ENCODE measurements around the gene ACER2. TPM values are rescaled to one million over a fixed set of nuclear protein-coding genes. Genes with fewer than 3 reads are reported as not detected.

Gene ACER2
- total and polyA plus RNA-seq, 2 experiments from 2014 or later: 0.87 to 14.6 TPM

DNA sequence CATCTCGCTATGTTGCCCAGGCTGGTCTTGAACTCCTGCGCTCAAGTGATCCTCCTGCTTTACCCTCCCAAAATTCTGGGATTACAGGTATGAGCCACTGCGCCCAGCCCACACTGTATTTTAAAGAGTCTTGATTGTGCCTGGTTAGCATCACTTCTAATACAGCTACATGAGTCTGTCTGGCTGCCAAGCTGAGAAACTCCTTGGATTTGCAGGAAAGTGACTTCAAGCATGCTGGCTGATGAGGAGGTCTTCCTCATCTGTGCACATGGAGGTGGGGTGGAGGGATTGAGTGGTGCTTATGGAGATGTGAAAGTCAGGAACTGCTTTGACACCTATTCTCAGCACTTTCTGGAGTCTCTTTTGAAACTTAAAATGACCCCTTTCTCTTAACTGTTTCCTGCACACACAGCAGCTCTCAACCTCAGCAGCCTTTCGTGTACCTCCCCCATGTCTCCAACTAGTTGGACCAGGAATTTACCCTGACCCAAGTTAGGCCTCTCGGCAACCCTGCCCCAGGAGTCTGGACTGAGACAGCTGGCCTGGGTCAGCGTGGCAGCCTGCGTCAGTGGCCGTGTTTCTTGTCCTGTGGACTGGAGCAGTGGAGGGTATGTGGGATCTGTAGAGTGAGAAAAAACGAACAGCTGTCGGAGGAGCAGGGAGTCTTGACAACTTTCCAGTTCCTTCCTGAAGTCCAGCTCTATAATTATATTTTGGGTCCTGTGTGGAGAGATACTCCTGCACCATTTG, 72.5 kb downstream of the ACER2 start:
- Mint-ChIP-seq H3K4me3 (no peak overlapping the region), H3K36me3 (ENCODE audit: low read depth) (no peaks in the 10 kb centered on the region), H3K27me3 (ENCODE audit: insufficient read depth, low read depth, poor library complexity) (peaks cover 3% of the 10 kb centered on the region), H3K27ac (no peak overlapping the region), H3K9me3 (no peaks in the 10 kb centered on the region), H3K4me1 (no peaks in the 10 kb centered on the region; the same call in 2 of the 3 replicates)
- H4K20me1 ChIP-seq (replicated peaks; ENCODE audit: insufficient read depth): no peaks in the 10 kb centered on the region
- no peak overlapping the region for H3K4me2 ChIP-seq
- peaks cover 2% of the 10 kb centered on the region; the same call in 1 of the 2 replicates for H3K9me2 ChIP-seq (ENCODE audit: insufficient read depth)
- H2AFZ ChIP-seq: peak overlapping the region; percentile 89; the same call in 1 of the 2 replicates
- no peaks in the 10 kb centered on the region for H3K4me1 ChIP-seq (ENCODE audit: insufficient read depth)
- no peak overlapping the region for H3K4me3 ChIP-seq
- H3K36me3 ChIP-seq (ENCODE audit: insufficient read depth): no peaks in the 10 kb centered on the region
- DNase-seq (ENCODE audit: low spot score): no peak
- no peak for ATAC-seq
- no peak overlapping the region for H3K27ac ChIP-seq (ENCODE audit: low read depth)
- no peak for TF ChIP-seq CREB1 (CRISPR knock-in tag; IDR thresholded peaks at IDR 0.05; ENCODE audit: low read depth)
- TF ChIP-seq ZNF114 (CRISPR knock-in tag; IDR thresholded peaks at IDR 0.05): no peak
- TF ChIP-seq, protein P1, sequence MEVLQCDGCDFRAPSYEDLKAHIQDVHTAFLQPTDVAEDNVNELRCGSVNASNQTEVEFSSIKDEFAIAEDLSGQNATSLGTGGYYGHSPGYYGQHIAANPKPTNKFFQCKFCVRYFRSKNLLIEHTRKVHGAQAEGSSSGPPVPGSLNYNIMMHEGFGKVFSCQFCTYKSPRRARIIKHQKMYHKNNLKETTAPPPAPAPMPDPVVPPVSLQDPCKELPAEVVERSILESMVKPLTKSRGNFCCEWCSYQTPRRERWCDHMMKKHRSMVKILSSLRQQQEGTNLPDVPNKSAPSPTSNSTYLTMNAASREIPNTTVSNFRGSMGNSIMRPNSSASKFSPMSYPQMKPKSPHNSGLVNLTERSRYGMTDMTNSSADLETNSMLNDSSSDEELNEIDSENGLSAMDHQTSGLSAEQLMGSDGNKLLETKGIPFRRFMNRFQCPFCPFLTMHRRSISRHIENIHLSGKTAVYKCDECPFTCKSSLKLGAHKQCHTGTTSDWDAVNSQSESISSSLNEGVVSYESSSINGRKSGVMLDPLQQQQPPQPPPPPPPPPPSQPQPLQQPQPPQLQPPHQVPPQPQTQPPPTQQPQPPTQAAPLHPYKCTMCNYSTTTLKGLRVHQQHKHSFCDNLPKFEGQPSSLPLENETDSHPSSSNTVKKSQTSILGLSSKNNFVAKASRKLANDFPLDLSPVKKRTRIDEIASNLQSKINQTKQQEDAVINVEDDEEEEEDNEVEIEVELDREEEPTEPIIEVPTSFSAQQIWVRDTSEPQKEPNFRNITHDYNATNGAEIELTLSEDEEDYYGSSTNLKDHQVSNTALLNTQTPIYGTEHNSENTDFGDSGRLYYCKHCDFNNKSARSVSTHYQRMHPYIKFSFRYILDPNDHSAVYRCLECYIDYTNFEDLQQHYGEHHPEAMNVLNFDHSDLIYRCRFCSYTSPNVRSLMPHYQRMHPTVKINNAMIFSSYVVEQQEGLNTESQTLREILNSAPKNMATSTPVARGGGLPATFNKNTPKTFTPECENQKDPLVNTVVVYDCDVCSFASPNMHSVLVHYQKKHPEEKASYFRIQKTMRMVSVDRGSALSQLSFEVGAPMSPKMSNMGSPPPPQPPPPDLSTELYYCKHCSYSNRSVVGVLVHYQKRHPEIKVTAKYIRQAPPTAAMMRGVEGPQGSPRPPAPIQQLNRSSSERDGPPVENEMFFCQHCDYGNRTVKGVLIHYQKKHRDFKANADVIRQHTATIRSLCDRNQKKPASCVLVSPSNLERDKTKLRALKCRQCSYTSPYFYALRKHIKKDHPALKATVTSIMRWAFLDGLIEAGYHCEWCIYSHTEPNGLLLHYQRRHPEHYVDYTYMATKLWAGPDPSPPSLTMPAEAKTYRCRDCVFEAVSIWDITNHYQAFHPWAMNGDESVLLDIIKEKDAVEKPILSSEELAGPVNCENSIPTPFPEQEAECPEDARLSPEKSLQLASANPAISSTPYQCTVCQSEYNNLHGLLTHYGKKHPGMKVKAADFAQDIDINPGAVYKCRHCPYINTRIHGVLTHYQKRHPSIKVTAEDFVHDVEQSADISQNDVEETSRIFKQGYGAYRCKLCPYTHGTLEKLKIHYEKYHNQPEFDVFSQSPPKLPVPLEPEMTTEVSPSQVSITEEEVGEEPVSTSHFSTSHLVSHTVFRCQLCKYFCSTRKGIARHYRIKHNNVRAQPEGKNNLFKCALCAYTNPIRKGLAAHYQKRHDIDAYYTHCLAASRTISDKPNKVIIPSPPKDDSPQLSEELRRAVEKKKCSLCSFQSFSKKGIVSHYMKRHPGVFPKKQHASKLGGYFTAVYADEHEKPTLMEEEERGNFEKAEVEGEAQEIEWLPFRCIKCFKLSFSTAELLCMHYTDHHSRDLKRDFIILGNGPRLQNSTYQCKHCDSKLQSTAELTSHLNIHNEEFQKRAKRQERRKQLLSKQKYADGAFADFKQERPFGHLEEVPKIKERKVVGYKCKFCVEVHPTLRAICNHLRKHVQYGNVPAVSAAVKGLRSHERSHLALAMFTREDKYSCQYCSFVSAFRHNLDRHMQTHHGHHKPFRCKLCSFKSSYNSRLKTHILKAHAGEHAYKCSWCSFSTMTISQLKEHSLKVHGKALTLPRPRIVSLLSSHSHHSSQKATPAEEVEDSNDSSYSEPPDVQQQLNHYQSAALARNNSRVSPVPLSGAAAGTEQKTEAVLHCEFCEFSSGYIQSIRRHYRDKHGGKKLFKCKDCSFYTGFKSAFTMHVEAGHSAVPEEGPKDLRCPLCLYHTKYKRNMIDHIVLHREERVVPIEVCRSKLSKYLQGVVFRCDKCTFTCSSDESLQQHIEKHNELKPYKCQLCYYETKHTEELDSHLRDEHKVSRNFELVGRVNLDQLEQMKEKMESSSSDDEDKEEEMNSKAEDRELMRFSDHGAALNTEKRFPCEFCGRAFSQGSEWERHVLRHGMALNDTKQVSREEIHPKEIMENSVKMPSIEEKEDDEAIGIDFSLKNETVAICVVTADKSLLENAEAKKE (CRISPR knock-in tag; IDR thresholded peaks at IDR 0.05): no peak
- H3F3A ChIP-seq (replicated peaks; ENCODE audit: low read depth): no peaks in the 10 kb centered on the region
- no peaks in the 10 kb centered on the region for H3K27me3 ChIP-seq (ENCODE audit: insufficient read depth)
- no peaks in the 10 kb centered on the region for H3K79me2 ChIP-seq (replicated peaks; ENCODE audit: insufficient read depth)

DNA sequence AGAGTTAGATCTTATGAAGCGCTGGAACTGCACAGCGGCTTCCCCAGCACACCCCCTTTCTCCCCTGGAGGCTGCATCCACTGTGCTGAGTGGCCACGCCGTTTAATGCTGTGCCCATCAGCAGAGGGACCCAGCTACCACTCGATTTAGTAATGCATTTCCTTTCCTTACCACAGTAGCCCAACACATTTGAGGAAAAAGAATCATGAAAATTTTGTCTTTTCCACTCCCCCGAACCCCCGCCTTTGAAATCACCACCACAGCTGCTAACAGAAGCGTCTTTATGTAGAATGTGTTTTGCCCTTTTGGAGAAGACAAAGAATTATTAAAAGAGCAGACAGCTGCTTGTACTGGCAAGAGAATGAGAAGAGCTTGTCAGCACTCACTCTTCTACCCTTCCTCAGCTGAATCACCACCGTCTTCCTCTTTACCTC, 73.2 kb downstream of the ACER2 start:
- Histone ChIP-seq H3K79me2 (replicated peaks; ENCODE audit: insufficient read depth) (no peaks in the 10 kb centered on the region), H3K4me2 (no peak overlapping the region), H3K36me3 (ENCODE audit: insufficient read depth) (no peaks in the 10 kb centered on the region), H3K4me3 (no peak overlapping the region), H3K27ac (ENCODE audit: low read depth) (no peak overlapping the region), H3K4me1 (ENCODE audit: insufficient read depth) (no peaks in the 10 kb centered on the region), H2AFZ (peak overlapping the region; percentile 89), H3K27me3 (ENCODE audit: insufficient read depth) (no peaks in the 10 kb centered on the region), H4K20me1 (replicated peaks; ENCODE audit: insufficient read depth) (no peaks in the 10 kb centered on the region), H3F3A (replicated peaks; ENCODE audit: low read depth) (no peaks in the 10 kb centered on the region), H3K9me2 (ENCODE audit: insufficient read depth) (peaks cover 2% of the 10 kb centered on the region; the same call in 1 of the 2 replicates)
- Mint-ChIP-seq H3K9me3 (no peaks in the 10 kb centered on the region), H3K27ac (no peak overlapping the region), H3K4me1 (no peaks in the 10 kb centered on the region; the same call in 2 of the 3 replicates), H3K4me3 (no peak overlapping the region), H3K27me3 (ENCODE audit: insufficient read depth, low read depth, poor library complexity) (peaks cover 3% of the 10 kb centered on the region), H3K36me3 (ENCODE audit: low read depth) (no peaks in the 10 kb centered on the region)
- ATAC-seq (peak; percentile 27; the same call in 1 of the 3 replicates), DNase-seq (ENCODE audit: low spot score) (no peak)
- TF ChIP-seq, protein P2, sequence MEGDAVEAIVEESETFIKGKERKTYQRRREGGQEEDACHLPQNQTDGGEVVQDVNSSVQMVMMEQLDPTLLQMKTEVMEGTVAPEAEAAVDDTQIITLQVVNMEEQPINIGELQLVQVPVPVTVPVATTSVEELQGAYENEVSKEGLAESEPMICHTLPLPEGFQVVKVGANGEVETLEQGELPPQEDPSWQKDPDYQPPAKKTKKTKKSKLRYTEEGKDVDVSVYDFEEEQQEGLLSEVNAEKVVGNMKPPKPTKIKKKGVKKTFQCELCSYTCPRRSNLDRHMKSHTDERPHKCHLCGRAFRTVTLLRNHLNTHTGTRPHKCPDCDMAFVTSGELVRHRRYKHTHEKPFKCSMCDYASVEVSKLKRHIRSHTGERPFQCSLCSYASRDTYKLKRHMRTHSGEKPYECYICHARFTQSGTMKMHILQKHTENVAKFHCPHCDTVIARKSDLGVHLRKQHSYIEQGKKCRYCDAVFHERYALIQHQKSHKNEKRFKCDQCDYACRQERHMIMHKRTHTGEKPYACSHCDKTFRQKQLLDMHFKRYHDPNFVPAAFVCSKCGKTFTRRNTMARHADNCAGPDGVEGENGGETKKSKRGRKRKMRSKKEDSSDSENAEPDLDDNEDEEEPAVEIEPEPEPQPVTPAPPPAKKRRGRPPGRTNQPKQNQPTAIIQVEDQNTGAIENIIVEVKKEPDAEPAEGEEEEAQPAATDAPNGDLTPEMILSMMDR (conservative IDR thresholded peaks at IDR 0.05; ENCODE audit: low read depth in 2 of 2): 0 out of 4 replicates have a peak, but pooled peaks of 1 of the 2 experiments have one; percentile 11
- no peak for TF ChIP-seq POLR2AphosphoS5 (IDR thresholded peaks at IDR 0.05; ENCODE audit: low read depth)

Data from GM23338 (cell line).